ENCODE results near the gene CDK18.

Gene CDK18

DNA sequence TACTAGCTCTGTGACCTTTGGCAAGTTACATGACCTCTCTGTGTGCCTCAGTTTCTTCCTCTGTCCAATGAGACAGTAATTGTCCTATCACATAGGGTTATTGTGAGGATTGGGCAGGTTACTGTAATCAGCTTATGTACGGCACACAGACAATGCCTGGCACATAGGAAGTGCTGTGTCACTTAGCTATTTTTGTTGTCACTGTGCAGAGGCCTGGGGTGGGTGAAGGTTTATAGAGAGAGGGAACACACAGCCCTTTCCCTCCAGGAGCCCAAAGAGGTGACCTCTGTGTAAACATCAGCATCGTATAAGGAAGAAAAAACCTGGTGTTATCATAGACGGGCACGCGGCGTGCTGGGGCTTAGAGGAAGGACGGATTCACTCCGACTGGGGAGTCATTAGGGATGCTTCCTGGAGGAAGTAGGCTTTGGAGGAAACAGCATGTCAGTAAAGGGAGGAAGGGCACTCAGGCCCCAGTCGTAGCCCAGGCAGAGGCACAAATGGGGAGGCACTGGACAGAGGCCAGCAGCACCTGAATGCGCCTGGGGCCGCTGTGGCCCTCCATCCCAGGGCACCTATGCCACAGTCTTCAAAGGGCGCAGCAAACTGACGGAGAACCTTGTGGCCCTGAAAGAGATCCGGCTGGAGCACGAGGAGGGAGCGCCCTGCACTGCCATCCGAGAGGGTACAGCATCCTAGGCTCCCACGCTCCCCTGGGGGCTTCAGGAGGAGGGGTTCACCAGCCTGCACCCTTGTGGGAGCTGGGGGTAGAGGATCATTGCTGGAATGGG is 21.2 kb downstream of the CDK18 start:
- no peak for DNase-seq

DNA sequence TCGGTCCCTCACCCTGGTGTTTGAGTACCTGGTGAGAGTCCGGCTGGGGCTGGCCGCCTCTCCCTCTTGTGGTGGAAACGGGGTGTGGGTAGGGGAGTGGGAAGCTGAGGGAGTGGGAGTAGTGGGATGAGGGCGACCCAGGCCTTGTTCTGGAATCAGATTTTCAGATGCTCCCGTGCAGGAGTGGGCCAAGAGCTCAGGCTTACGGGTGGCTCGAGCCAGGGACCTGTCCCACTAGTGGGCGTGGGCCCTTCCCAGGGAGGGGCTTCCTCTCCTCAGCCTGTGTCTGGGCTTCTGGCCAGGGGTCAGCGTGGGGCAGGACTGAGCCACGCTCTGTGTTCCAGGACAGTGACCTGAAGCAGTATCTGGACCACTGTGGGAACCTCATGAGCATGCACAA is 22.0 kb downstream of the CDK18 start:
- DNase-seq = no peak

DNA sequence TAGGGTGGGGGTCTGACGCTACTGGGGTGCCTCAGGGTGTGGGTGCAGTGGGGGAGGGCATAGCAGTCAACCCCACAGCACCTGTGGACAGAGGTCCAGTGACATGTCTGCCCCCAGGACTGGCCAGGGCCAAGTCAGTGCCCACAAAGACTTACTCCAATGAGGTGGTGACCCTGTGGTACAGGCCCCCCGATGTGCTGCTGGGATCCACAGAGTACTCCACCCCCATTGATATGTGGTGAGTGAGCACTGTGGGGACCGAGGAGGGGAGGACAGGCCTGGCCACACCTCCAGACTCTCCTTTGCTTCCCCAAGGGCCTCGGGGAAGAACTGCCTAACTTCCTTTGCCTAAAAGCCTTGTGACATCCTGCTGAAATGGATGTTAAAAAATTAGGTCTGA is 23.5 kb downstream of the CDK18 start:
- no peak for DNase-seq

DNA sequence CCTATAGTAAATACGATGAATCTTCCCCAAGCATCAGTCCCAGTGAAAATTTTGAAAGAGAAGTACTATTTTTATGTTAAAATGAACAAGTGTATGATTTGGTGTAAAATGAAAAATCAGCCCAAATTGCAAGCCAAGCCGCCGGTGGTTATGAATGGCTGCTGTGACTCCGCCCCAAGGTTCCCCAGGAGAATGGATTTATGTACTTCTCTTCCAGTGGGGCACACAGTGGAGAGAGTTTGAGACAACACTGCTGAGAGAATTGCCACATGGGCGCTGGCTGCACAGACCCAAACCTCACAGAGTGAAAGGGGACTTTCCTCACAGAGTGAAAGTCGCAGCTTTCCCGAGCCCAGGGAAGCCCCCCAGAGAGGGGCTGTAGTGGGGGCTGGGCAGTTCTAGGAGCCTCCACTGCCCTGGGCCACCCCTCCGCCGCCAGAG is 24.0 kb downstream of the CDK18 start:
- no peak for DNase-seq

DNA sequence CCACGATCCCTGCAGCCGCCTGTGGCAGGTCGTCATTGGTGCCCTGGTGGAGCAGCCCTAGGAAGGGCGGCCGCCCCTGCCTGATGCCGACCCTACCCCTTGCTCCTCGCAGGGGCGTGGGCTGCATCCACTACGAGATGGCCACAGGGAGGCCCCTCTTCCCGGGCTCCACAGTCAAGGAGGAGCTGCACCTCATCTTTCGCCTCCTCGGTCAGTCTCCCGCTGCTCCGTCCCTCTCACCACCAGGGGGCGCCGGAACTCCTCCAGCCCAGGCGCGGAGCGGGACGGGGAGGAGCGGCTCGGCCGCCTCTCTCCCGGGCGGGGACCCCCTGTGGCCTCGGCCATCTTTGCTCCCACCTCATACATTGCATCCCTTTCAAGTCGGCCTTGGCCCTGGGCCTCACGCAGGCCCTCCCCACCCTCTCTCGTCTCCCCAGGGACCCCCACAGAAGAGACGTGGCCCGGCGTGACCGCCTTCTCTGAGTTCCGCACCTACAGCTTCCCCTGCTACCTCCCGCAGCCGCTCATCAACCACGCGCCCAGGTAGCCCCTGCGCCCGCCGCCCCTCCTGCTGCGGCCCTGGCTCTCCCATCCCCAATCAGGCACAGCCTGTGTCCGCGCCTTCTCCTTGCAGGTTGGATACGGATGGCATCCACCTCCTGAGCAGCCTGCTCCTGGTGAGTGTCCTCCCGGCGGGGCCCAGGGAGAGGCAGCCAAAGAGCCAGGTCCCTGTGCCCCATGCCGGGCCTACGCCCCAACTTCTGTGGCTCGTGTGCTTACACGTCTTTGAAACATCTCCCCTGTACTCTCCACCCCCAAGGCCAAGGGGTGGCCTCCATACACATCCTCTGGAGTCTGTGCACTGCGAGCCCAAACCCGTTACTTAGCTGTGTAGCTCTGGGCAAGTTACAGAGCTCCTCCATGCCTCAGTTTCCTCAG is 24.7 kb downstream of the CDK18 start:
- DNase-seq = peak; percentile 78

DNA sequence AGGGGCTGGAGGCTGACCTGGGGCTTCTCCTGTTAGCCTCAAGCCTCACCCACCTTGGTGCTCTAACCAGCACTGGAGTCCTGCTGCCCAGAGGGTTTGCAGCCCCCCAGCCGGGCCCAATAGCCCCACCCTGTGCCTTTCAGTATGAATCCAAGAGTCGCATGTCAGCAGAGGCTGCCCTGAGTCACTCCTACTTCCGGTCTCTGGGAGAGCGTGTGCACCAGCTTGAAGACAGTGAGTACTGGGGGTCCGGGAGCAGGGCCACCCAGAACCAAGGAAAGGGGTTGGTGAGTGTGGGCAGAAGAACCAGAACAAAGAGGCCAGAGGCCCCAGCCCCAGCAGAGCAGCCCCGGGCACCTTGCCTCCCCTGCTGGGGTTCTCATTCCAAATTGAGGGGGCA is 25.6 kb downstream of the CDK18 start:
- no peak for DNase-seq

GRCh38 chr1:205531191-205532025 is 26.9 kb downstream of the CDK18 start:
- no peak for DNase-seq

- DNase-seq = no peak
These were observed 27.8 kb downstream of the CDK18 start for GRCh38 chr1:205532026-205532898.

DNA sequence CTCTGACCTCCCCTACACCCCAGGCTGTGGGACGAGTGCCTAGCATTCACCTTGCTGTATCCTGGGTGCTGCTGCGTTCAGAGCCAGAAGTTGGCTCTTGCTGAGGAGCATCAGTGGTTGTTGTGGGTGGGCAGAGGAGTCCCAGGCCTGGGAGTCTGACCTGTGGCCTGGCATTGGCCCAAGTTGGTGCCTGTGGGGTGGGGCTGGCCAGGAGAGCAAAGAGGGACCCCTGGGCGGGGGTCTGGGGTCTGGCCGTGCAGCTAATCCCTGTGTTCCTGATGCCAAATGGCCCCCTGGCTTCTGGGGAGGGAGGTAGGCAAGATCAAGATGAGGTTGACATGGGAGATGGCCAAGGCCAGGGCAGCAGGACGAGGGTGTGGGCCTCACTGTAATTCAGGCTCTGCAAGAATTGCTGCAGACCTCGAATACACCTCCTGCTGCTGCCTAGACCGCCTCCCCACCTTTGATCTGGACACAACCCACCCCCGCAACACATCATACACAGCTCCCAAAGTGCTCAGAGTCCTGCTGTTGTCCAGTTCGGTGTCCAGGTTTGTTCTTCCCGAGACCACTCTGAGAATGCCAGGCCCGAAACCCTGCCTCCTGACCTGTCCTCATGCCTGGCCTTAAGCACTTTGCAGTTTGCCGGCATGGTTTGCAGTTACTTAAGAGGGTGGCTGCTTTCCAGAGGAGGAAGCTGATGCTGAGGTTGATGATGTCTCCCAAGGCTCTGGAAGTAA is 28.7 kb downstream of the CDK18 start:
- DNase-seq = no peak

DNA sequence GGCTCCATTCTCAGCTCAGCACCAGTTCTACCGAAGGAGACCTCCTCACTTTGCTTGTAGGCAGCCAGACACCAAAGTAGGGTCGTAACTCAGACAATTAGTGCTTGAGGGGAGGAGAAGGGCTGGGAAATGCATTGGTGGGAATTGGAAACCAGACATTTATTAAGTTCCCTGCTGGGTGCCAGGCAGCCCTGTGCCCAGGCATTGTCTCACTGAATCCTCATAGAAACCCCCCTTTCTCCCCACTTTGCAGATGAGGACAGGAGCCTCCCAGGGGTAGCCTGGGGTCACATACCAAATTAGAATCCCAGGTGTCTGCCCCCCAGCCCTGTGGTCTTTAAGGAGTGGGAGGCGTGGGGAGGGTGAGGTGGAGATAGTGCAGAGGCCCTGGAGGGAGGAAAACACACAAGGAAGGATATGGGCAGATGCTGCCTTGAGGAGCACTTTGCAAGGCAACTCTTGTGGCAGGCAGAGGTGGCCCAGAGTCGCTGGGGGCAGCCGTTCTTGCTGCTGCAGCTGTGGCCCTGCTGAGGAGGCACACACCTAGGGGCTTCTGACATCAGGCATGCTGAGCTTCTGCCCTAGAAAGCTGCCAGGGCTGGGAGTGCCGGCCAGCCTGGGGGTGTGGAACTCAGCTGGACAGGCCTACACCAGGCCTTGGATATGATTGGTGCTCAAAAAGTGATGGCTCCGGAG is 29.4 kb downstream of the CDK18 start:
- DNase-seq = no peak

DNA sequence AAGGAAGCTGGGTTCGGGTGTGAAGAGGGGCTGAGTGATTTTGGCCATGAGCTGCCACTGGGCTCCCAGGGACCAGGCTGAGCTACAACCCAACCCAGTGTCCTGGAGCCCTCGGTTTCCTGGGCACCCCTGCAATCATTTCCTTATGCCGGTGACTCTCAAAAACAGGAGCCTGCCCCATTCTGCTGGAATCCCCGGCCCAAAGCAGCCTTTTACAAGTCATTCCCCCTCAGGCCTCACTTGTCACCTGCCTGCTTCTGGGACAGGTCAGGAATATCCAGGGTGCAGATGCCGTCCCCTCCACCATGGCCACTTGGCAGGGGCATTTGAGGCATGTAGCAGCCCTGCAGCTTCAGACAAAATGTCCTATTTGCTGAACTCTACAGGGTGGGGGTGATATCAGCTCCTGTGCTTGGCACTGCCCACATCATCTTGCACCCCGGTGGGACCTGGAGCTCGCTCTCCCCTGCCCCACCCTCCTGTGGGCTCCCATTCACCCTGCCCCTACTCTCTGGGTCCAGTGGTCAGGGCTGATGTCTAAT is 30.0 kb downstream of the CDK18 start:
- DNase-seq = no peak

DNA sequence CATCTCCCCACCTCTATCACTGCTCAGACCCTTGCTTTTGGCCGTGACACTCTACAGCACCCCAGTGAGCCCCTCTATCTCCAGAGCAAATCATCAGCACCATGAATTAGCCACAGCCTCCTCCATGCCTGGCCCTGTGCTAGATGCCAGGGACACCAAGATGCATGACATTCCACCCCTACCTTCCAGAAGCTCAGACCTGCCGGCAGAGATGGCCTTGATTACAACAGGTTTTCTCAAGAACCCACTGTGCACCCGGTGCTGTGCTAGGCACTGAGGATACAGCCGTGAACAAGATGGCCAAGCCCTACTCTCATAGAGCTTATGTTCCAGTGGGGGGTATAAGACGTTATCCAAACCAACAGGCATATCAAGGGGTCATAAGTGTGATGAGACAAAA is 30.6 kb downstream of the CDK18 start:
- DNase-seq = no peak

- DNase-seq = no peak
These were observed 31.6 kb downstream of the CDK18 start for GRCh38 chr1:205535866-205536758.

GRCh38 chr1:205536759-205537361 is 32.4 kb downstream of the CDK18 start:
- no peak for DNase-seq

GRCh38 chr1:205537386-205538018 is 33.0 kb downstream of the CDK18 start:
- no peak for DNase-seq

GRCh38 chr1:205538235-205538840 is 33.9 kb downstream of the CDK18 start:
- no peak for DNase-seq

DNA sequence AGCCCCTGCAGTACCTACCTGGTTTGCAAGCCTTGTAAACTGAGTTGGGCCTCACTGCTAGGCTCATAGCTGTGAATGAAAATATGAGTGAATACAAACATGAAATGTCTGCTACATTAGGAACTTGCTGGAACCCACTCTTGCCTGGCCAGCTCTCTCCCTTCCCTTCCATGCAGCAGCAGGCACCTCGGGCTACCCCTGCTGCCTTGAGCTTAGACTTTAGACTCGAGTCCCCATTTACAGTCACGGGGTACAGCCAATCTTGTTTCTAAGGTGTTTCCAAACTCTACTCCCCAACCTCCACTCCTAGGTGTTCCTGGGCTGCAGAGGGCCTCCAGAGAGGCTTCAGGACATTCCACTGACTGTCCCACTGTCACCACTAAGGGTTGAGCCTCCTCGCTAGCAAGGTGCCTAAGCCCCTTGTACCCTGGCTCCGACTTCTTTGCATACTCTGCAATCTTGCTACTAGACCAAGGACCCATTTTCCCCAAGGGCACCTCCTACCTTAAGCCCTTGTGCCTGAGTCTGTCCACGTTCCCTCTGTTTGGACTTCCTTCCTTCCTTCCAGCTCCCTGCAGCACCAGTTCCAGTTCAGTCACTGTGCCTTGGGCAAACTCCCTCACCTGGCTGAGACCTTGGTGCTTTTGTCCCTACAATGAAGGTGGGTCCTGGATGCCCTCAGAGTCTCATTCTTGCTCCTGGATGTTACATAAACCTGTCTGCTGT is 36.9 kb downstream of the CDK18 start:
- DNase-seq = no peak

Measured in stimulated activated CD4-positive, alpha-beta T cell treated with anti-CD3 and anti-CD28 coated beads, Interleukin-1b, Interleukin-23, amount 100 ng/mL, for 48 hours (primary cell).